GM19328 (cell line): ENCODE data around the gene ACOT11.

Experiments
- ATAC-seq: cut with Tn5 transposase; IDR thresholded peaks from one replicate; pipeline ENCODE4 v1.9.1; 2021; ENCODE audit warnings: mild to moderate bottlenecking, moderate library complexity; ENCODE audit not compliant: unreplicated experiment

The ACOT11 gene

DNA sequence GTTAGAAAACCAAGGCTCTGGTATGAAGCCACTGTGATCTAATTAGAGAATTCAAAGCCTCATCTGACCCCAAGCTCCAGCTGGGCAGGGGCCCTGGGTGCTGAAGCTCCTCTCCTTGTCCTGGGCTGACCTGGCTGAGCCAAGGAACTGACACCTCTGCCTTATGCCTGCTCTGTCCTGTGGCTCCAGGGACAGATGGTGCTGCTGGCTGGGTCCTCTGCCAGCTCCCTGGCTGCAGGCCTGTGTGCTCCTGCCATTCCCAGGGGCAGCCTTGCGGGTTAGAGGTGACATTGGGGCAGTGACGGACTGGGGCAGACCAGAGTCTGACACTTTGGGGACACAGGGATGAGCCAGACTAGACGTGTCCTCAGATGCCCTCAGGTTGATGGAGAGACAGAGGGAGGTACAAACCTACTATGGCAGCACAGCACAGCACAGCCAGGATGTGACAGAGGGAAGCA lies 11.8 kb downstream of the ACOT11 start:
- no peak for ATAC-seq

- no peak for ATAC-seq
These were observed 16.5 kb downstream of the ACOT11 start for GRCh38 chr1:54564312-54565112.

DNA sequence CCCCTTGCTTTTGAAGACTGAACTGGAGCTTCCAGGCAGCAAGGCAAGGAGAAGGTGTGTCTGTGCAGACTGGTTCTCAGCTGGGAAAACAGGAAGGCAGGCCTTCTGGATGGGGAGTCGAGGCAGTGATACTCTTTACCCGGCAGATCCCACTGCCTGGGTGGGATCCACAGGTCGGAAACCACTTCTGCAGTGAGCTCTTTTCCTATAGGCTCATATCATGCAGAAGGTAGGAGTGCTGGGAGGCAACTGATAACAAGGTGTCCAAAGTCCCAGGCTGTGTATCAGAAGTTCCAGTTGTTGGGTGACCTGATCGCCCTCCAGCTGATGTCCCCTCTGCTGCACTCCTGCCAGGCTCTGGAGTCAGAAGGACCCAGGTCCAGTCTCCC lies 17.1 kb downstream of the ACOT11 start:
- ATAC-seq = no peak

DNA sequence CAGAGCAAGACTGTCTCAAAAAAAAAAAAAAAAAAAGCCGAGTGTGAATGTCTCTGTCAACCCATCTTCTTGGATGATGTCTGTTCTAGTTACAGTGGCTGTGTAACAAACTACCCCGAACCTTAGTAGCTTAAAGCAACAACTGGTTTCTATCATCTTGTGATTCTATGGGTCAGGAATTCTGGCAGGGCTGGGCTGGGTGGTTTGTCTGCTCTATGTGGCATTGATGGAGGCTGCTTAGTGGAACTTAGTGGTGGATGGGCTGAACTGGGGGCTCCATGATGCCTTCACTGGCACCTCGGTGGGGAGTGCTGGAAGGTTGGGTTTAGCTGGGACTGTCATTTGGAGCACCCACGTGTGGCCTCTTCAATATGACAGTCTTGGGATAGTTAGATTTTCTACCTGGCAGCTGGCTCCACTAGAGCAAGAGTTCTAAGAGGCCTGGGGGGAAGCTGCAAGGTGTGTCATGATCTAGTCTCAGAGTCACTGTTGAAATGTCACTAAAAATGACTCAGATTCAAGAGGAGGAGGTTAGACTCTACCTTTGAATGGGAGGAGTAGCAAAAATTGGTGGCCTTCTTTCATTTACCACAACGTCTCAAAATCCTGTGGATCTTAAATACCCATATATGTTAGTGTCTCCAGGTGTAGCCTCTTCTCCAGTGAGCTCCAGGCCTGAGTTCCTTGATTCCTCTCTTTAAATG lies 18.6 kb downstream of the ACOT11 start:
- ATAC-seq = no peak

- no peak for ATAC-seq
These were observed 19.9 kb downstream of the ACOT11 start for GRCh38 chr1:54567961-54568360.

DNA sequence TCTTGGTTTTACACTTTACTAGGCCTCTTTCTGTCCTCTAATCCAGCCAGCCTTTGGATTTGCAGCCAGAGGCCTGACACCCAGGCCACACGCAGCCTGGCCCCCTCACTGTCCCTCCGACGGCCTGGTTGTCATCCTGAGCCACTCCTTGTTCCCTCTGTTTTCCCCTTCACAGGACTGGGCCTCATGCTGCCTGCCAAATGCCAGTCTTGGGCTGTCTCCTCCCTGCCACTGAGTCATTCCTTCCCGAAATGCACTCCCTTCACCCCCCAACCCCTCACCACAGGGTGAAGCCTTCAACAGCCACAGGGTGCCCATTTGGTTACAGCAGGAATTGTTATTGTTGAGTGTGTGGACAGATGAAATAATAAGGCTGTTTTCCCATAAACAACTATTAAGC lies 21.3 kb downstream of the ACOT11 start:
- no peak for ATAC-seq

DNA sequence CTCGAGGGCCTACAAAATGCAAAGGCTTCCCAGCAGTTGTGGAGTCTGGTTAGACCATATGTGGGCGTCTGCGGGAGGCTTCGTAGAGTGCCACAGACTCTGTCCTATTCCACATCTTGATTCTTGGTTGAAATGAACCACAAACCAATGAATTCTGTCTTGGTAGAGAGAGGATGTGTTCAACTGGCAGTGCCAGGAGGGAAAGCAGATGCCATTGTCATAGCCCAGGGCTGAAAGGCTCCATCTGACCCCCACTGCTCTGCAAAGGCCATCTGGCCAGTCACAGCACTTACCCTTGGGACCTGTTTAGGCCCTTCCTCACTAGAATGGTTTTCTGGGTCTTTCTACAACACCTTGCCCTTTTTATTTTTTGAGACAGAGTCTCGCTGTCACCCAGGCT lies 22.1 kb downstream of the ACOT11 start:
- ATAC-seq = no peak

- ATAC-seq = no peak
These were observed 23.3 kb downstream of the ACOT11 start for GRCh38 chr1:54571326-54571725.

- ATAC-seq = no peak
These were observed 23.9 kb downstream of the ACOT11 start for GRCh38 chr1:54571803-54572541.

- no peak for ATAC-seq
These were observed 24.5 kb downstream of the ACOT11 start for GRCh38 chr1:54572542-54572850.

DNA sequence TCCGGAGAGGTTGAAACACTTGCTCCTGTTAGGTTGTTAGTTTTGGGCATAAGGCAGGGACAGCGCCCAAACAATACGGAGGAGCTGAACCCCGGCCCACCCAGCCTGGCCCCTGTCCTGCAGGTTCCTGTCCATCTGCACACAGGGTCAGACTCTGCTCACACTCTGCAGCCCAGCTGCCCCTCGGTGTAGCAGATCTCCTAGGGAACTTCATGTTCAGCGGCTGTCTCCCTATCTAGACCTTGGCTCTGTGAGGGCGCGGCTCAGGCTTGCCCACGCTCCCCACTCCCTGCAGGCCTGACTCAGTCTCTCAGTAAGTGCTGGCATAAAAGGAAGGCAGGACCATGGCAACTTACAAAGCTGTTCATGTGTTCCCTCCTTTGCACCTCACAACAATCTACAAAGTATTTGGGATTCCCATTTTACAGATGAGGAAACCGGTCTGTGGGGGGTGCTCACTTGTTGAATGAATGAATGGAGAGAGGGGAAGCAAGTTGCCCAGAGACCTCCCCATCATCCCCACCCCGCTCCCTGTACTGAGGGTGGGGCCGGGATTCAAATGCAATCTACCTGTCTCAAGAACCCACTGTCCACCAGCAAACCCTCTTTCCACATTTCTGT lies 26.2 kb downstream of the ACOT11 start:
- no peak for ATAC-seq

- no peak for ATAC-seq
These were observed 27.1 kb downstream of the ACOT11 start for GRCh38 chr1:54575161-54575560.

DNA sequence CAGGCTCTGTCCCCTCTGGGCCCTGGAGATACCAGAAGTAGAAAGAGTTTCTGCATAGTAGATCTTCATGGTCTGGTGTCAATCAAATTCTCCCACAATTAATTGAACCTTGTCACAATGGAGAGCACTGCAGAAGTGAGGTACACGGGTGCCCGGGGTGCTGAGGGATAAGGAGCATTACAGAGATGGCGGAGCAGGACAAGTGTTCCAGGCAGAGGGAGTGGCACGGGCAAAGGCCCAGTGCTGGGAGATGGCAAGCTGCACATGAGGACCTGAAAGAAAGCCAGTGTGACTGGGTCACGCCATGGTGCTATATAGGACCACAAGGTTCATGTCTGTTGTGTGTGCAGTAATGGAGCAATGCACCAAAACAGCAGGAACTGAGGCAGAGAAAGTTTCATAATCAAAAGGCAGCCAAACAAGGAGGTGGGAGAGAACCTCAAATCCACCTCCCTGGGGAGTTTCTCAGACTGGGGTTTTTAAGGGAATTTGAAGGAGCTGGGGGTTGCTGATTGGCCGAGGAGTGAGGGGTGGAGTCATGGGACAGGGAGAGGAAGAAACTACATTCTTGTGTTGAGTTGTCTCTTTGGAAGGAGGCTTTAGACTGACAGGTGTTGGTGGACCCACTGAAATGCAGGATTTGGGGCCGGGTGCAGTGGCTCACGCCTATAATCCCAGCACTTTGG lies 27.7 kb downstream of the ACOT11 start:
- no peak for ATAC-seq

- ATAC-seq = no peak
These were observed 29.6 kb downstream of the ACOT11 start for GRCh38 chr1:54577612-54578011.

GRCh38 chr1:54579337-54579781 lies 31.3 kb downstream of the ACOT11 start:
- no peak for ATAC-seq

GRCh38 chr1:54580856-54581550 lies 33.0 kb downstream of the ACOT11 start:
- ATAC-seq = no peak

DNA sequence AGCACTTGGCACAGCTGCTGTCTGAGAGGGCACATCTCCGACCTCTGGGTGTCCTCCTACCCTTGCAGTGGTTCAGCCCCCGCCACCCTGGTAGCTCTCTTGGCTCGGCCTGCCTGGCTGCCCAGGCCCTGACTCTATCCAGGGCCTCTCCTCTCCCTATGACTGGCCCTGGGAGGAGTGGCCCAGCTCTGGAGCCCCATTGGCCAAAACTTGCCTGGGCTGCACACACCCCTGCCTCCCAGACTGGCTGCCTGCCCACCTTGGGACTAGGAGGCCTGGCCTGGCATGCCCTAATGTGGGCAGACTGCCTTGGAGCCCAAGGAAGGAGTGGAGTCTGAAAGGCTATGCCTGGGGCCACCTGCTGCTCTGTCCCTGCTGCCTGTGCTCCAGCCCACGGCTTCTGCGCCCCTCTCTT lies 33.6 kb downstream of the ACOT11 start:
- no peak for ATAC-seq

DNA sequence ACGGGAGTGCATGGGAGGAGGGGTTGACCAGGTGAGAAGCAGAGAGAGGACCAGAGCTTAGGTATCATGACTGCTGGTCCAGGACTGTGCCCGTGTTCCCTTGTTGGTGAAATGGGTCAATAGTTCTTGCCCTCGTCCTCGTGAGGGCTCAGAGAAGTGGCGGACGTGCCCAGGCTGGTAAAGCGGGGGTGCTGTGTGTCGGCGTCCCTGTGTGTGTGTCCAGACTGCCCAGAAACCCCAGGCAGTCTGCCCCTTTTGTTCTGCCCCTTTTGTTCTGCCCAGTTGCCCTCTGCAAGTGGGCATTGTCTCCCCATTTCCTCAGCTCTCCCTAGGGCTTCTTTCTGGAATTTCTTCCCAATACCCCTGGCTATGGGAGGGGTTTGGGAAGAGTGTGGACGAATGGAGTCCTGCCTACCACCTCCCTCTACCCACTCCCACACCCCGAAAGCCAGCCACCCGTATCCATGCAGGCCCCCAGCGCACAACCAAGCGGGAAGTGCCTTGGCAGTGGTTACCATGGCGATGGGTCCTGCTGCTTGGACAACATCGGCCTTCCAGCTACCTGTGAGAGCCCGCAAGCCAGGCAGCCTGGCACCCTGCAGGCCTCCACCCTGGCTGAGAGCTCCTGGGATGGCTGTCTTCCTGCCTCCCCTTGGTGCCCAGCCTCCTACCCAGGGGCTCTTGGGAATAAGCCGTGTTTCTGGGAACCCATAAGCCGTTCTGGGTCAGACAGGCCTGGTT lies 34.7 kb downstream of the ACOT11 start:
- ATAC-seq = no peak

- ATAC-seq = no peak
These were observed 35.3 kb downstream of the ACOT11 start for GRCh38 chr1:54583307-54583686.
